ENCODE results near the gene KCNQ1.

The KCNQ1 gene

DNA sequence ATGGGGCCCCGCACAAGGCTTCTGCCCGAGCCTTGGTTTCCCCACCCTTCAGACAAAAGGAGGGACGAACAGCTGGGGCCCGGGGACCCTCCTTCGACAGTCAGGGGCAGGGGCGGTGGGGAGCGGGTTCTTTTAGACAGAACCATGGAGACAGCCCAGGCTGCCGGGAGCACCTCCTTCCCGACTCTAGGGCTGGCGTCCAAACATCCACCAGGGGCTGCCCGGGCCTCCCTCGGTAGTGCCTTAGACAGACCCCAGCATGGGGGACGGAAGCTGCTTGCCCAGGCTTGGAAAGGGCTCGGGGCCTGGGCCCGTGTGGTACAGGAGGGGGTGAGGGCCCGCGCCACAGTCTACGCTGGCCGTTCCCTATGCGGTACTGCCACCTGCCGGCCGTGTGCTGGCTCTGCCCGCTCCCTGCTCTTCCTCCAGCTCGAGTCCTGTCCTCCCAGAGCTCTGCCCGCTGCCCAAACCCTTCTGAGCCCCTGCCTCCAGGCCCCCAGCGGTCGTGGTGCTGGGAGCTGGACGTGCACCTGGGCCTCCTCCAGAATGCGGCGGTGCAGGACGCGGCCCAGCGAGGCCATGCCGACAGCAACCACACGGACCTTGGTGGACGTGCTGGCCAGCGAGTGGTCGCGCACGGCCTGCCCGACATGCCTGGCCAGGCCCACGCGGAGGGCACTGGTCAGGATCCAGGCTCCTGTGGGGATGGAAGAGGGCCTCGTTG, 24.1 kb upstream of the KCNQ1 start:
- no peak overlapping the region for H3K4me3 ChIP-seq (ENCODE audit: low read depth, low read length)
- DNase-seq (ENCODE audit: low read depth) = peak; percentile 75
- TF ChIP-seq, protein P1, sequence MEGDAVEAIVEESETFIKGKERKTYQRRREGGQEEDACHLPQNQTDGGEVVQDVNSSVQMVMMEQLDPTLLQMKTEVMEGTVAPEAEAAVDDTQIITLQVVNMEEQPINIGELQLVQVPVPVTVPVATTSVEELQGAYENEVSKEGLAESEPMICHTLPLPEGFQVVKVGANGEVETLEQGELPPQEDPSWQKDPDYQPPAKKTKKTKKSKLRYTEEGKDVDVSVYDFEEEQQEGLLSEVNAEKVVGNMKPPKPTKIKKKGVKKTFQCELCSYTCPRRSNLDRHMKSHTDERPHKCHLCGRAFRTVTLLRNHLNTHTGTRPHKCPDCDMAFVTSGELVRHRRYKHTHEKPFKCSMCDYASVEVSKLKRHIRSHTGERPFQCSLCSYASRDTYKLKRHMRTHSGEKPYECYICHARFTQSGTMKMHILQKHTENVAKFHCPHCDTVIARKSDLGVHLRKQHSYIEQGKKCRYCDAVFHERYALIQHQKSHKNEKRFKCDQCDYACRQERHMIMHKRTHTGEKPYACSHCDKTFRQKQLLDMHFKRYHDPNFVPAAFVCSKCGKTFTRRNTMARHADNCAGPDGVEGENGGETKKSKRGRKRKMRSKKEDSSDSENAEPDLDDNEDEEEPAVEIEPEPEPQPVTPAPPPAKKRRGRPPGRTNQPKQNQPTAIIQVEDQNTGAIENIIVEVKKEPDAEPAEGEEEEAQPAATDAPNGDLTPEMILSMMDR (IDR thresholded peaks at IDR 0.05; ENCODE audit: insufficient read depth, low read depth, low read length, missing control alignments) = peak; percentile 93

GRCh38 chr11:2421226-2421994, 23.4 kb upstream of the KCNQ1 start:
- TF ChIP-seq, protein P1 (IDR thresholded peaks at IDR 0.05; ENCODE audit: insufficient read depth, low read depth, low read length, missing control alignments) = no peak
- H3K4me3 ChIP-seq (ENCODE audit: low read depth, low read length) = no peak overlapping the region
- no peak for DNase-seq (ENCODE audit: low read depth)

DNA sequence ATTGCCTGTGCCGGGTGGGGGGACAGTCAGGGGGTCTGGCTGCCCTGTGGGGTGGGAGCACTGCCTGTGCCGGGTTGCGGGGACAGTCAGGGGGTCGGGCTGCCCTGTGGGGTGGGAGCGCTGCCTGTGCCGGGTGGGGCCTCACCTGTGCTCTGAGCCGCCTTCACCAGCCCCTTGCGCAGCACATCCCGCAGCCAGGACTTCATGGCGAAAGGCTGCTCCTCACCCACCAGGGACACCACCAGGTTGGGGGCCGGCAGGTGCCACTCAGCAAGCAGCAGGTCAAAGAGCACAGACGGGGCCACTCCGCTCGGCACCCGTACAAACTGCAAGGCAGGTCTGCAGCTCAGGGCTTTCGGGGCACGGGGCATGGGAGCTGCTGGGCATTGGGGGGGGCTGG, 22.8 kb upstream of the KCNQ1 start:
- no peak overlapping the region for H3K4me3 ChIP-seq (ENCODE audit: low read depth, low read length)
- no peak for DNase-seq (ENCODE audit: low read depth)
- TF ChIP-seq, protein P1 (IDR thresholded peaks at IDR 0.05; ENCODE audit: insufficient read depth, low read depth, low read length, missing control alignments) = no peak

DNA sequence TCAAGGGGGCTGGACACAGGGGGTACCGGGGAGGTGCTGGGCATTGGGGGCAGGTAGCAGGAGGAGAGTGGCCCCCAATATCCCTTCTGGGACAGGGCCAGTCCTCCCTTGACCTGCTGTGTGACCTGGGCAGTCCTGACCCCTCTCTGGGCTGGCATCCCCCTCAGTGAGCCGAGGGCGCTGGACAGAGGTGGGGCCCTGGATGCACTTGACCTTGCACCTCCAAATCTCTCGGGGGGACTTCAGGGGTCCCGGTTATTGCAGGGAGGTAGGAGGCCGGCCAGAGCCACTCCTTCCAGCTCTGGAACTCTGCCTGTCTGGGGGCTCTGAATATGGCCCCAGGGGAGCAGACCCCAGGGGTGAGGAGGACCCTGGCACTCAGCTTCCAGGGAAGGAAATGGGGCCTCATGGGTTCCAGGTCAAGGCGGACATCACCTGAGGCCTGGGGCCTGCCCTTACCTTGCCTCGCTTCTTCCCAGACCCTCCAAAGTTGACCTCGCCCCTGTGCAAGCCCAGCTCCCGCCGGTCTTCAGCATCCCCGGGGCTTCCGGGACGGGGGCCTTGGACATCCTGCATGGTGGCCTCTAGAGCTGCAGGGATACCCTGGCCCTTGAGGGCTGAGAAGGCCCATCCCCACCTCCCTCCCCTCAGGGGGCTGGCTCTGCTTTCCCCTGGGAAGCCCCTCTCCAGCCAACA, 22.2 kb upstream of the KCNQ1 start:
- DNase-seq (ENCODE audit: low read depth) = no peak

DNA sequence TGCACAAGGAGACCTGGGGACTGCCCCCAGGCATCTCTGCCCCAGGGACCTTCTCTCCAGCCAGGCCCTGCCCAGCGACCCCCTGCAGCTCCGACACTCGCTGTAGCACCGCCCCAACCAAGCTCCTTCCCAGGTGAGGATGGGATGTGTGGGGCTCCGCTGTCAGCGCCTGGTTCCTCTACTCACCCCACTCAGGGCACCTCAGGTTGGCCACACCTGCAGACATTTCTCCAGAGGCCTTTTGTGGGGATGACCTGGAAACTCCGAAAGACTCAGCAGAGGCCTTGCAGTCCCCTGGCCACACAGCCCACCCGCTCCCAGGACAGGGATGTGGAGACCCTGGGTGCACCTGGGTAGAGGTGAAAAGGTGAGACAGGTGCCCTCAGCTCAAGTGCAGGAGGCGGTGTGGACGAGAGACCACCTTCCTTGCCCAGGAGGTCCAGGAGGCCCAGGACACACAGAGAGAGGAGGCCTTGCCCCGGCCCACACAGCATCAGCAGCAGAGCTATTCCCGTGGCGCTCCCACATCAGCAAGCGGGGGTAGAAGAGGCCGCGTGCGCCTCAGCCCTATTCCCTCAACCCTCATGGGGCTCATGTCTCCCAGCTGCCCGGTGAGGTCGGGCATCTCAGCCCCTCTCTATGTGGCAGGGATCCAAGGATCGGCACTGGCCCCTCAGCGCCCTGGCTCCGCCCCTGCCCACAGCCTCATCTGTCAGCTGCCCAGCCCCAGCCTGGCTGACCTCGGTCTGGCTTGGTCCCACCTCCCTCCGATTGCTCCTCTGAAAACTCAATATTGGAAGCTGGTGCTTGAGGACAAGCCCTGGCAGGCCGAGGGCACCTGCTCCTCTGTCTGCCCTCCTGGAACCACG, 21.4 kb upstream of the KCNQ1 start:
- TF ChIP-seq, protein P1 (IDR thresholded peaks at IDR 0.05; ENCODE audit: insufficient read depth, low read depth, low read length, missing control alignments) = no peak
- H3K4me3 ChIP-seq (ENCODE audit: low read depth, low read length) = no peak overlapping the region
- DNase-seq (ENCODE audit: low read depth) = no peak

More for the DNA sequence above, 22.2 kb upstream of the KCNQ1 start:
- no peak overlapping the region for H3K4me3 ChIP-seq (ENCODE audit: low read depth, low read length)
- TF ChIP-seq, protein P1 (IDR thresholded peaks at IDR 0.05; ENCODE audit: insufficient read depth, low read depth, low read length, missing control alignments) = no peak

DNA sequence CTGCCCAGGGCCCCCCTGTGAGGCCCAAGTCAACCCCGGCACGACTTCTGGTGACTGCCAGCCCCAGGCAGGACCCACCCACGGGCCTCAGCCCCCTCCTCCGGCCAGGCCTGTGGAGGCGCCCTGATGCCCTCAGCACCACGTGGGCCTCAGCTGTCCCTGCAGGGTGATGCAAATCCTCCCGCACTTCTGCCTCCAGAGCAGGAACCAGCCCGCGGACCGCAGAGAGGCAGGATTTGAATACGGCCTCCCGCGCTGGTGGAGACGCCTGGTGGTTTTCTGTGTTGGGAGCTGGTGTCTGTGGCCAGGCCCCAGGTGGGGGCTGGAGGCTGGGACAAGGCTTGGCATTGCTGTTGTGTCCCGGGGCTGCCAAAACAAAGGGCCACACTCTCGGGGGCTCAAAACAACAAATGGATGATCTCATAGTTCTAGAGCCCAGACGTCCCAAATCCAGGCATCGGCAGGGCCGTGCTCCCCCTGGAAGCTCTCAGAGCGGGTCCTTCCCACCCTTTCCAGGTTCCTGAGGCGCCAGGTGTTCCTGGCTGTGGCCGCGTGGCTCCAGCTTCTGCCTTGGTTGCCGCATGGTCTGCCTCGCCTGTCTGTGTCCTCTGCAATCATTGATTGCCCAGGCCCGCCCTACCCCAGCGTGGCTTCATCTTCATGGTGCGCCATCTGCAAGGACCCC, 19.9 kb upstream of the KCNQ1 start:
- TF ChIP-seq, protein P1 (IDR thresholded peaks at IDR 0.05; ENCODE audit: insufficient read depth, low read depth, low read length, missing control alignments) = no peak
- DNase-seq (ENCODE audit: low read depth) = no peak

More for the DNA sequence above, 19.9 kb upstream of the KCNQ1 start:
- no peak overlapping the region for H3K4me3 ChIP-seq (ENCODE audit: low read depth, low read length)
